Measurements from ENCODE around the gene C10orf105.

GRCh38 chr10:71679425-71679824, 40.2 kb downstream of the C10orf105 start:
- TF ChIP-seq HOXA7 (CRISPR knock-in tag; IDR thresholded peaks at IDR 0.05; ENCODE audit: borderline replicate concordance), result no peak
- TF ChIP-seq, protein P1, sequence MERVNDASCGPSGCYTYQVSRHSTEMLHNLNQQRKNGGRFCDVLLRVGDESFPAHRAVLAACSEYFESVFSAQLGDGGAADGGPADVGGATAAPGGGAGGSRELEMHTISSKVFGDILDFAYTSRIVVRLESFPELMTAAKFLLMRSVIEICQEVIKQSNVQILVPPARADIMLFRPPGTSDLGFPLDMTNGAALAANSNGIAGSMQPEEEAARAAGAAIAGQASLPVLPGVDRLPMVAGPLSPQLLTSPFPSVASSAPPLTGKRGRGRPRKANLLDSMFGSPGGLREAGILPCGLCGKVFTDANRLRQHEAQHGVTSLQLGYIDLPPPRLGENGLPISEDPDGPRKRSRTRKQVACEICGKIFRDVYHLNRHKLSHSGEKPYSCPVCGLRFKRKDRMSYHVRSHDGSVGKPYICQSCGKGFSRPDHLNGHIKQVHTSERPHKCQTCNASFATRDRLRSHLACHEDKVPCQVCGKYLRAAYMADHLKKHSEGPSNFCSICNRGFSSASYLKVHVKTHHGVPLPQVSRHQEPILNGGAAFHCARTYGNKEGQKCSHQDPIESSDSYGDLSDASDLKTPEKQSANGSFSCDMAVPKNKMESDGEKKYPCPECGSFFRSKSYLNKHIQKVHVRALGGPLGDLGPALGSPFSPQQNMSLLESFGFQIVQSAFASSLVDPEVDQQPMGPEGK (tag by site-specific recombination; IDR thresholded peaks at IDR 0.05), result no peak
- no peak for TF ChIP-seq ZBTB49 (tag by site-specific recombination; IDR thresholded peaks at IDR 0.05; ENCODE audit: low read depth)
- no peak for TF ChIP-seq SP2 (tag by site-specific recombination; IDR thresholded peaks at IDR 0.05)
- no peak for TF ChIP-seq ZNF426 (tag by site-specific recombination; IDR thresholded peaks at IDR 0.05)
- TF ChIP-seq ZNF140 (tag by site-specific recombination; IDR thresholded peaks at IDR 0.05), result no peak
